Panc1 (cell line): ENCODE data around the gene MACROD2. TPM values are rescaled to one million over a fixed set of nuclear protein-coding genes. Genes with fewer than 3 reads are reported as not detected.

ENCODE experiments used
- ATAC-seq: fragments of 200-7000 bp; cut with Tn5 transposase; 2 replicates; pipeline ENCODE4 v1.9.1; 2020; ENCODE audit warnings: mild to moderate bottlenecking, moderate library complexity
- BruUV-seq: library from RNA; stranded (reverse); fragments of 400-500 nt; replicated peaks from 2 replicates; lab custom pipeline; 2021; lab: Mats Ljungman, UMichigan
- CTCF ChIA-PET: fragments of 300-600 bp; sonication (Branson Sonifier 250); formaldehyde crosslinking; loops from one replicate; lab custom pipeline; 2022; ENCODE audit warnings: antibody characterized with exemption; lab: Charles Lee
- POLR2A ChIA-PET: fragments of 300-600 bp; sonication (Branson Sonifier 250); formaldehyde crosslinking; loops from one replicate; lab custom pipeline; 2022; ENCODE audit warnings: antibody characterized with exemption; lab: Charles Lee
- DNase-seq: peaks from one replicate; pipeline ENCODE4 v3.0.0-alpha.2; 2010; ENCODE audit warnings: low read depth, low spot score
- H3K27ac ChIP-seq: 2 replicates; pipeline ENCODE4 v1.5.1; 2011; ENCODE audit warnings: mild to moderate bottlenecking, low read length, inconsistent platforms
- H3K27me3 ChIP-seq: fragments of 200-500 bp; sonication (Bioruptor generic); 2 replicates; pipeline ENCODE4 v1.6.0; 2014; ENCODE audit warnings: low read length, inconsistent platforms; ENCODE audit not compliant: control insufficient read depth, insufficient read depth
- H3K36me3 ChIP-seq: fragments of 200-500 bp; sonication (Bioruptor generic); 2 replicates; pipeline ENCODE4 v1.5.1; 2014; ENCODE audit warnings: inconsistent platforms, mild to moderate bottlenecking, low read length, moderate library complexity; ENCODE audit not compliant: control insufficient read depth, insufficient read depth
- H3K4me1 ChIP-seq: 2 replicates; pipeline ENCODE4 v1.5.1; 2011; ENCODE audit warnings: inconsistent platforms, mild to moderate bottlenecking, low read length, moderate library complexity; ENCODE audit not compliant: control insufficient read depth, insufficient read depth
- H3K4me3 ChIP-seq, 2 experiments: 2 replicates each; pipeline ENCODE4 v1.5.1; 2011 to 2012; ENCODE audit warnings: low read depth in 2 of 2, low read length in 2 of 2, mild to moderate bottlenecking in 2 of 2, inconsistent platforms in 1 of 2, moderate library complexity in 1 of 2
- H3K9me3 ChIP-seq: fragments of 200-500 bp; sonication (Bioruptor generic); 2 replicates; pipeline ENCODE4 v1.5.1; 2014; ENCODE audit warnings: low read depth, mild to moderate bottlenecking, inconsistent platforms, low read length, moderate library complexity; ENCODE audit not compliant: control insufficient read depth, insufficient read depth
- POLR2AphosphoS5 ChIP-seq: IDR thresholded peaks from 2 replicates; pipeline ENCODE4 v1.6.1; 2012; ENCODE audit warnings: mild to moderate bottlenecking, low read depth, low read length, moderate library complexity
- SIN3A ChIP-seq: IDR thresholded peaks from 2 replicates; pipeline ENCODE4 v1.6.1; 2012; ENCODE audit warnings: low read depth, mild to moderate bottlenecking, low read length, moderate library complexity, borderline replicate concordance; ENCODE audit not compliant: insufficient read depth
- TCF7L2 ChIP-seq: IDR thresholded peaks from 2 replicates; pipeline ENCODE4 v1.6.1; 2011; ENCODE audit warnings: mild to moderate bottlenecking, low read depth, low read length, inconsistent platforms
- in situ Hi-C: cut with HindIII; loops from 2 replicates; pipeline ENCODE4 v1.10.0; 2016; ENCODE audit warnings: low sequenced_read_pairs, low pct_unique_long_range_greater_than_20kb
- intact Hi-C: fragments of 100-400 bp; cut with micrococcal nuclease; formaldehyde crosslinking; loops from one replicate; pipeline ENCODE4 v1.10.0; 2022; ENCODE audit not compliant: unreplicated experiment
- total RNA-seq: library from RNA; stranded (reverse); gene quantifications from one replicate; pipeline ENCODE4 v1.2.1, GENCODE V29; 2021; ENCODE audit not compliant: unreplicated experiment
- TF ChIP-seq, protein P1 (sequence below): fragments of 450-650 bp; IDR thresholded peaks from 2 replicates; pipeline ENCODE4 v1.5.1; 2017; ENCODE audit warnings: mild to moderate bottlenecking
- TF ChIP-seq, protein P2 (sequence below), 2 experiments: IDR thresholded peaks; 2 replicates each; pipeline ENCODE4 v1.6.1; 2011 to 2012; ENCODE audit warnings: low read depth in 2 of 2, control low read depth in 1 of 2, low read length in 1 of 2, mild to moderate bottlenecking in 1 of 2, moderate library complexity in 1 of 2; ENCODE audit not compliant: insufficient read depth in 1 of 2

Gene MACROD2
- total RNA-seq, 1 experiment from 2014 or later, result 1.2 TPM

- Histone ChIP-seq H3K4me3 (no peak overlapping the region), H3K9me3 (no peaks in the 10 kb centered on the region), H3K27ac (no peak overlapping the region), H3K27me3 (no peaks in the 10 kb centered on the region), H3K4me1 (no peaks in the 10 kb centered on the region), H3K36me3 (no peaks in the 10 kb centered on the region)
- intact Hi-C loops, result no loop called here
- ChIA-PET POLR2A (no interaction called here), CTCF (no interaction called here)
- no peak for ATAC-seq
- no TSS peak for BruUV-seq
- DNase-seq, result no peak
- TF ChIP-seq, protein P1, sequence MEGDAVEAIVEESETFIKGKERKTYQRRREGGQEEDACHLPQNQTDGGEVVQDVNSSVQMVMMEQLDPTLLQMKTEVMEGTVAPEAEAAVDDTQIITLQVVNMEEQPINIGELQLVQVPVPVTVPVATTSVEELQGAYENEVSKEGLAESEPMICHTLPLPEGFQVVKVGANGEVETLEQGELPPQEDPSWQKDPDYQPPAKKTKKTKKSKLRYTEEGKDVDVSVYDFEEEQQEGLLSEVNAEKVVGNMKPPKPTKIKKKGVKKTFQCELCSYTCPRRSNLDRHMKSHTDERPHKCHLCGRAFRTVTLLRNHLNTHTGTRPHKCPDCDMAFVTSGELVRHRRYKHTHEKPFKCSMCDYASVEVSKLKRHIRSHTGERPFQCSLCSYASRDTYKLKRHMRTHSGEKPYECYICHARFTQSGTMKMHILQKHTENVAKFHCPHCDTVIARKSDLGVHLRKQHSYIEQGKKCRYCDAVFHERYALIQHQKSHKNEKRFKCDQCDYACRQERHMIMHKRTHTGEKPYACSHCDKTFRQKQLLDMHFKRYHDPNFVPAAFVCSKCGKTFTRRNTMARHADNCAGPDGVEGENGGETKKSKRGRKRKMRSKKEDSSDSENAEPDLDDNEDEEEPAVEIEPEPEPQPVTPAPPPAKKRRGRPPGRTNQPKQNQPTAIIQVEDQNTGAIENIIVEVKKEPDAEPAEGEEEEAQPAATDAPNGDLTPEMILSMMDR, result no peak
- TF ChIP-seq TCF7L2 (no peak), SIN3A (no peak), POLR2AphosphoS5 (no peak)
- TF ChIP-seq, protein P2, sequence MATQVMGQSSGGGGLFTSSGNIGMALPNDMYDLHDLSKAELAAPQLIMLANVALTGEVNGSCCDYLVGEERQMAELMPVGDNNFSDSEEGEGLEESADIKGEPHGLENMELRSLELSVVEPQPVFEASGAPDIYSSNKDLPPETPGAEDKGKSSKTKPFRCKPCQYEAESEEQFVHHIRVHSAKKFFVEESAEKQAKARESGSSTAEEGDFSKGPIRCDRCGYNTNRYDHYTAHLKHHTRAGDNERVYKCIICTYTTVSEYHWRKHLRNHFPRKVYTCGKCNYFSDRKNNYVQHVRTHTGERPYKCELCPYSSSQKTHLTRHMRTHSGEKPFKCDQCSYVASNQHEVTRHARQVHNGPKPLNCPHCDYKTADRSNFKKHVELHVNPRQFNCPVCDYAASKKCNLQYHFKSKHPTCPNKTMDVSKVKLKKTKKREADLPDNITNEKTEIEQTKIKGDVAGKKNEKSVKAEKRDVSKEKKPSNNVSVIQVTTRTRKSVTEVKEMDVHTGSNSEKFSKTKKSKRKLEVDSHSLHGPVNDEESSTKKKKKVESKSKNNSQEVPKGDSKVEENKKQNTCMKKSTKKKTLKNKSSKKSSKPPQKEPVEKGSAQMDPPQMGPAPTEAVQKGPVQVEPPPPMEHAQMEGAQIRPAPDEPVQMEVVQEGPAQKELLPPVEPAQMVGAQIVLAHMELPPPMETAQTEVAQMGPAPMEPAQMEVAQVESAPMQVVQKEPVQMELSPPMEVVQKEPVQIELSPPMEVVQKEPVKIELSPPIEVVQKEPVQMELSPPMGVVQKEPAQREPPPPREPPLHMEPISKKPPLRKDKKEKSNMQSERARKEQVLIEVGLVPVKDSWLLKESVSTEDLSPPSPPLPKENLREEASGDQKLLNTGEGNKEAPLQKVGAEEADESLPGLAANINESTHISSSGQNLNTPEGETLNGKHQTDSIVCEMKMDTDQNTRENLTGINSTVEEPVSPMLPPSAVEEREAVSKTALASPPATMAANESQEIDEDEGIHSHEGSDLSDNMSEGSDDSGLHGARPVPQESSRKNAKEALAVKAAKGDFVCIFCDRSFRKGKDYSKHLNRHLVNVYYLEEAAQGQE (IDR thresholded peaks at IDR 0.05; ENCODE audit: insufficient read depth in 1 of 2, low read depth in 2 of 2, low read length in 1 of 2), result no peak
- in situ Hi-C loops, result no loop called here
Observed at GRCh38 chr20:14888134-14888533, 892.8 kb downstream of the MACROD2 start.

DNA sequence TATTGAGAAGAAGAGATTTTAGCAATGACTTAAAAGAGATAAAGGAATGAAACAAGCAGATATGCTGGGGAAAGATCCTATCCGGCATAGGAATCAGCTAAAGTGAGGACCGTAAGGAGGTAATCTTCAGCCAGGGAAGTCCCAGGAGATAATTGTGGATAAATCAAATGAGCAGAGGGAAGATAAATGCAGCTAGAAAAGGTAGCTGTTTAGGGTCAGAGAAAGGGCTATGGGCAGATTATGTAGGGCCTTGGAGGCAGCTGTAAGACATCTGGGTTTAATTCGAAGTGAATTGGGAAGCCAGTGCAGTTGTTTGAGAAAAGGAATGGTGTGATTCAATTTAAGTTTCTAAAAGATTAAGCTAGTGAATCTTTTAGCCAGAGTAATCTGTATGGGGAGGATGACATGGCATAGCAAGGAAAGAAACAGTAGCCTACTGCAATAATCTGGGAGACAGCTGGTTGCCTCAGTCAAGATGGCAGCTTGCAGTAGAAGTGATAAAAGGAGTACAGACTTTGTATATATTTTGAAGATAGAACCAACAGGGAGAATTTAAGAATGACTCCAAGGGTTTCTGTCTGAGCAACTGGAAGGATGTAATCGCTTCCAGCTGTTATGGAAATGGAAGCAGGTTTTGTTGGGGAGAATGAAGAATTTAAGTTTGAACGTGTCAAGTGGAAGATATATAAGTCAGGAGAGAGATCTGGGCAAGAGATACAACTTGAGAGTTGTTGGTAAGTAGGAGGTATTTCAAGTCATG is 894.4 kb downstream of the MACROD2 start:
- H3K27ac ChIP-seq, result no peak overlapping the region
- H3K4me1 ChIP-seq, result no peaks in the 10 kb centered on the region
- H3K27me3 ChIP-seq, result no peaks in the 10 kb centered on the region
- in situ Hi-C loops, result no loop called here
- H3K4me3 ChIP-seq, result no peak overlapping the region
- no peak for DNase-seq
- TF ChIP-seq, protein P1, result no peak
- TF ChIP-seq SIN3A (no peak), TCF7L2 (no peak), POLR2AphosphoS5 (no peak)
- TF ChIP-seq, protein P2 (IDR thresholded peaks at IDR 0.05; ENCODE audit: insufficient read depth in 1 of 2, low read depth in 2 of 2, low read length in 1 of 2), result no peak
- intact Hi-C loops, result no loop called here
- H3K9me3 ChIP-seq, result no peaks in the 10 kb centered on the region
- CTCF ChIA-PET, result no interaction called here
- H3K36me3 ChIP-seq, result no peaks in the 10 kb centered on the region
- ATAC-seq, result no peak
- POLR2A ChIA-PET, result no interaction called here
- no TSS peak for BruUV-seq
